HepG2 (cell line): ENCODE measurements around the gene SLIT3. TPM values are rescaled to one million over a fixed set of nuclear protein-coding genes. Genes with fewer than 3 reads are reported as not detected.

ENCODE experiments used
- ATAC-seq: fragments of 200-7000 bp; cut with Tn5 transposase; 3 replicates; pipeline ENCODE4 v1.9.1; 2020; ENCODE audit warnings: mild to moderate bottlenecking, moderate library complexity
- BruUV-seq: library from RNA; stranded (reverse); fragments of 400-500 nt; replicated peaks from 2 replicates; lab custom pipeline; 2021; lab: Mats Ljungman, UMichigan
- CTCF ChIA-PET: fragments of 300-600 bp; formaldehyde crosslinking; extraction: SDS; loops from one replicate; lab custom pipeline; 2021; ENCODE audit warnings: low total read pairs, inconsistent platforms, low intra/inter-chr PET ratio; lab: Yijun Ruan, JAX
- POLR2A ChIA-PET: fragments of 350-600 bp; sonication (Branson Sonifier 250); formaldehyde crosslinking; loops from one replicate; lab custom pipeline; 2020; ENCODE audit warnings: antibody characterized with exemption, inconsistent platforms; lab: Yijun Ruan, JAX
- DNase-seq: peaks from one replicate; pipeline ENCODE4 v3.0.0-alpha.2; 2015; ENCODE audit warnings: low spot score
- FAIRE-seq: peaks from 3 replicates; lab custom pipeline; 2011; peaks lifted over from hg19 to GRCh38; lab: Jason Lieb, UNC
- H2AFZ ChIP-seq: one replicate; pipeline ENCODE4 v1.6.1; 2011; ENCODE audit warnings: low read length, inconsistent platforms
- H3K27ac ChIP-seq: fragments of 300-600 bp; 3 replicates; pipeline ENCODE4 v1.8.0; 2011; ENCODE audit warnings: mixed run types, mild to moderate bottlenecking, mixed read lengths, low read length, inconsistent platforms; ENCODE audit not compliant: insufficient read depth; ENCODE audit errors: extremely low read length
- H3K27me3 ChIP-seq, 2 experiments: fragments of 200-600 bp in 1 of 2; 2 replicates in 1 of 2; 3 replicates in 1 of 2; pipeline versions ENCODE4 v1.6.0 to v1.8.0; 2011; ENCODE audit warnings: low read length in 2 of 2, mild to moderate bottlenecking in 2 of 2, moderate library complexity in 2 of 2, inconsistent platforms in 1 of 2; ENCODE audit not compliant: insufficient read depth in 2 of 2, control insufficient read depth in 1 of 2
- H3K36me3 ChIP-seq, 2 experiments: fragments of 200-600 bp in 1 of 2; replicated peaks in 1 of 2; 2 replicates in 1 of 2; 3 replicates in 1 of 2; pipeline versions ENCODE4 v1.5.1 to v1.8.0; 2011; ENCODE audit warnings: low read length in 2 of 2, inconsistent platforms in 1 of 2; ENCODE audit not compliant: insufficient read depth in 2 of 2, control insufficient read depth in 1 of 2
- H3K4me1 ChIP-seq: 2 replicates; pipeline ENCODE4 v1.5.1; 2012; ENCODE audit warnings: low read length, inconsistent platforms; ENCODE audit not compliant: insufficient read depth
- H3K4me2 ChIP-seq: 2 replicates; pipeline ENCODE4 v1.6.0; 2011; ENCODE audit warnings: low read depth, low read length, inconsistent platforms
- H3K4me3 ChIP-seq, 3 experiments: fragments of 200-600 bp in 1 of 3; sonication (generic), shearing (Covaris generic) in 1 of 3; replicated peaks in 1 of 3; 2 replicates each; pipeline ENCODE4 v1.5.1; 2011 to 2016; ENCODE audit warnings: low read length in 3 of 3, inconsistent platforms in 2 of 3, low read depth in 2 of 3, mild to moderate bottlenecking in 2 of 3, control low read depth in 1 of 3, mixed read lengths in 1 of 3; ENCODE audit not compliant: insufficient read depth in 1 of 3
- H3K79me2 ChIP-seq: one replicate; pipeline ENCODE4 v1.6.1; 2011; ENCODE audit warnings: low read length, inconsistent platforms; ENCODE audit not compliant: insufficient read depth
- H3K9ac ChIP-seq: 2 replicates; pipeline ENCODE4 v1.6.0; 2011; ENCODE audit warnings: mild to moderate bottlenecking, low read depth, low read length, inconsistent platforms; ENCODE audit not compliant: insufficient read depth
- H3K9me3 ChIP-seq: 2 replicates; pipeline ENCODE4 v1.5.1; 2012; ENCODE audit warnings: mild to moderate bottlenecking, low read length
- H4K20me1 ChIP-seq: 2 replicates; pipeline ENCODE4 v1.6.0; 2011; ENCODE audit warnings: inconsistent platforms, mild to moderate bottlenecking, low read length, moderate library complexity; ENCODE audit not compliant: insufficient read depth
- ATM ChIP-seq: fragments of 450-650 bp; IDR thresholded peaks from 2 replicates; pipeline ENCODE4 v1.7.1; 2017; ENCODE audit warnings: mild to moderate bottlenecking, borderline replicate concordance
- CTCF ChIP-seq: sonication (generic); formaldehyde crosslinking; IDR thresholded peaks from 2 replicates; pipeline ENCODE4 v1.5.0; 2020; ENCODE audit warnings: mild to moderate bottlenecking, missing genetic modification reagents, moderate library complexity
- KMT2A ChIP-seq: sonication (generic); formaldehyde crosslinking; IDR thresholded peaks from 2 replicates; pipeline ENCODE4 v1.4.0; 2020; ENCODE audit warnings: missing genetic modification reagents
- NAIF1 ChIP-seq: sonication (generic); formaldehyde crosslinking; IDR thresholded peaks from 2 replicates; pipeline ENCODE4 v1.5.0; 2020; ENCODE audit warnings: mild to moderate bottlenecking, missing genetic modification reagents, borderline replicate concordance
- NR2F6 ChIP-seq, 2 experiments: IDR thresholded peaks; 2 replicates each; pipeline ENCODE4 v1.6.1; 2016; ENCODE audit warnings: antibody characterized with exemption in 1 of 2, mild to moderate bottlenecking in 1 of 2
- RAD21 ChIP-seq: fragments of 450-650 bp; formaldehyde crosslinking; IDR thresholded peaks from 2 replicates; pipeline ENCODE4 v1.5.0; 2020; ENCODE audit warnings: mild to moderate bottlenecking
- RNF2 ChIP-seq: fragments of 450-650 bp; conservative IDR thresholded peaks from 2 replicates; pipeline ENCODE4 v1.6.1; 2016; ENCODE audit warnings: low read depth
- SMC3 ChIP-seq: IDR thresholded peaks from 2 replicates; pipeline ENCODE4 v1.6.1; 2011; ENCODE audit warnings: low read length, improper control_type of control experiment
- SP5 ChIP-seq: IDR thresholded peaks from 2 replicates; pipeline ENCODE4 v1.6.1; 2016; ENCODE audit warnings: low read depth, borderline replicate concordance
- STAG1 ChIP-seq: sonication (generic); formaldehyde crosslinking; IDR thresholded peaks from 2 replicates; pipeline ENCODE4 v1.4.0; 2020; ENCODE audit warnings: missing genetic modification reagents
- TEAD3 ChIP-seq: optimal IDR thresholded peaks from 2 replicates; pipeline ENCODE3; 2016; ENCODE audit warnings: borderline replicate concordance
- XRCC5 ChIP-seq: fragments of 200-400 bp; formaldehyde crosslinking; optimal IDR thresholded peaks from 2 replicates; pipeline ENCODE3; 2017; ENCODE audit warnings: mild to moderate bottlenecking, low read length
- ZFP36 ChIP-seq: fragments of 150-350 bp; IDR thresholded peaks from 2 replicates; pipeline ENCODE4 v1.6.1; 2018; ENCODE audit warnings: borderline replicate concordance, low read length, low read depth; ENCODE audit not compliant: partially characterized antibody
- ZNF12 ChIP-seq: sonication (generic); formaldehyde crosslinking; IDR thresholded peaks from 2 replicates; pipeline ENCODE4 v1.5.0; 2020; ENCODE audit warnings: missing genetic modification reagents
- ZNF607 ChIP-seq: sonication (generic); formaldehyde crosslinking; IDR thresholded peaks from 2 replicates; pipeline ENCODE4 v1.5.1; 2020; ENCODE audit warnings: missing genetic modification reagents, mild to moderate bottlenecking, borderline replicate concordance
- ZNF781 ChIP-seq: sonication (generic); formaldehyde crosslinking; IDR thresholded peaks from 2 replicates; pipeline ENCODE4 v1.5.1; 2020; ENCODE audit warnings: borderline replicate concordance, mild to moderate bottlenecking, missing genetic modification reagents; ENCODE audit errors: not compliant biosample characterization
- WGBS: methylation state at CpG from one replicate; pipeline ENCODE4 v1.1.6; 2017; ENCODE audit warnings: low lambda C conversion rate; 5-methylcytosine and 5-hydroxymethylcytosine counted together
- in situ Hi-C: cut with HindIII; loops from 2 replicates; pipeline ENCODE4 v1.10.0; 2017; ENCODE audit warnings: low pct_unique_long_range_greater_than_20kb; ENCODE audit not compliant: extremely low pct_ligation_motif_present
- intact Hi-C: fragments of 100-400 bp; cut with micrococcal nuclease; formaldehyde crosslinking; loops from one replicate; pipeline ENCODE4 v1.10.0; 2022; ENCODE audit not compliant: unreplicated experiment
- polyA plus RNA-seq, 8 experiments: library from polyadenylated mRNA; depleted of rRNA in 3 of 8; stranded (reverse) in 7 of 8; unstranded in 1 of 8; fragments of >200 nt; fragmentation: Illumina TruSeq in 4 of 8; extraction: Trizol in 4 of 8; gene quantifications; 2 replicates each; pipeline versions ENCODE4 v1.2.1 to v1.2.3, GENCODE V29; 2011 to 2016; ENCODE audit warnings: low read depth in 4 of 8, missing spikeins in 1 of 8, mixed read lengths in 1 of 8; ENCODE audit not compliant: insufficient read depth in 1 of 8
- total RNA-seq, 5 experiments: library from RNA; depleted of rRNA; stranded (reverse); fragments of >200 nt; fragmentation: Illumina TruSeq; extraction: Trizol; gene quantifications; 2 replicates each; pipeline ENCODE4 v1.2.3, GENCODE V29; 2016; ENCODE audit warnings: low read depth in 1 of 5

Gene SLIT3
- total and polyA plus RNA-seq, 2 of the 13 experiments (the other 11 are each of a cell fraction or from before 2014, with no cell fraction given), result not detected

- Histone ChIP-seq H3K4me3 (no peak overlapping the region), H4K20me1 (no peaks in the 10 kb centered on the region), H3K4me2 (no peak overlapping the region), H3K27ac (no peak overlapping the region), H3K36me3 (no peaks in the 10 kb centered on the region), H2AFZ (no peak overlapping the region), H3K9ac (no peak overlapping the region), H3K4me1 (peaks cover 8% of the 10 kb centered on the region; the same call in 1 of the 2 replicates), H3K27me3 (peaks cover 2 to 46% of the 10 kb centered on the region in 2 experiments; a peak in 3 of 5 replicates), H3K79me2 (no peaks in the 10 kb centered on the region), H3K9me3 (no peaks in the 10 kb centered on the region)
- no TSS peak for BruUV-seq
- CTCF ChIA-PET, result interaction anchor here (2.8 kb wide), 1 partner anchor 314 kb away, joined by 15 read pairs; no protein-coding TSS in a partner anchor
- TF ChIP-seq KMT2A (CRISPR knock-in tag), result no peak
- in situ Hi-C loops, result loop anchor here (5.0 to 25.0 kb wide), 2 partner anchors 314 to 599 kb away; partner anchors contain the start of genes SLIT3 and SPDL1
- 0% methylated on average over 2 of the region's 2 CpGs for WGBS
- ATAC-seq, result no peak
- POLR2A ChIA-PET, result no interaction called here
- intact Hi-C loops, result loop anchor here (5.0 kb wide), 1 partner anchor 994 kb away; the partner anchor contains the start of gene INSYN2B
- FAIRE-seq, result no peak
- DNase-seq, result no peak
These were observed 312.2 kb downstream of the SLIT3 start for GRCh38 chr5:168988699-168989098.

GRCh38 chr5:168987543-168988300 is 313.2 kb downstream of the SLIT3 start:
- H3K4me2 ChIP-seq, result no peak overlapping the region
- intact Hi-C loops, result loop anchor here (1.0 to 5.0 kb wide), 3 partner anchors 162 to 995 kb away; partner anchors contain the start of gene INSYN2B
- 5% methylated on average over 11 of the region's 11 CpGs for WGBS
- BruUV-seq, result no TSS peak
- H2AFZ ChIP-seq, result no peak overlapping the region
- no peaks in the 10 kb centered on the region for H3K79me2 ChIP-seq
- CTCF ChIA-PET, result interaction anchor here (0.7 to 2.8 kb wide), 3 partner anchors 311 to 594 kb away, joined by 3 to 15 read pairs (median 10); no protein-coding TSS in a partner anchor
- no peak overlapping the region for H3K9ac ChIP-seq
- DNase-seq (peak; percentile 43), ATAC-seq (peak; percentile 81), FAIRE-seq (peak; percentile 74)
- no peak overlapping the region for H3K4me3 ChIP-seq
- POLR2A ChIA-PET, result no interaction called here
- H3K27ac ChIP-seq, result no peak overlapping the region
- in situ Hi-C loops, result loop anchor here (5.0 to 25.0 kb wide), 2 partner anchors 315 to 600 kb away; partner anchors contain the start of genes SLIT3 and SPDL1
- peaks cover 2 to 41% of the 10 kb centered on the region in 2 experiments; a peak in 3 of 5 replicates for H3K27me3 ChIP-seq
- H3K9me3 ChIP-seq, result no peaks in the 10 kb centered on the region
- no peaks in the 10 kb centered on the region for H3K36me3 ChIP-seq
- H3K4me1 ChIP-seq, result peaks cover 8% of the 10 kb centered on the region; the same call in 1 of the 2 replicates
- H4K20me1 ChIP-seq, result no peaks in the 10 kb centered on the region
- TF ChIP-seq ZNF12 (no peak), ZNF781 (CRISPR knock-in tag) (no peak), NAIF1 (CRISPR knock-in tag) (no peak), SMC3 (peak; percentile 79), ZFP36 (peak; percentile 30), ZNF607 (no peak), CTCF (CRISPR knock-in tag) (peak; percentile 84), TEAD3 (peak; percentile 29), STAG1 (CRISPR knock-in tag) (peak; percentile 85), NR2F6 (IDR thresholded peaks at IDR 0.05) (no peak), NR2F6 (CRISPR knock-in tag; IDR thresholded peaks at IDR 0.05) (no peak), RAD21 (CRISPR knock-in tag) (peak; percentile 47; the same call in 1 of the 2 replicates), SP5 (no peak), XRCC5 (peak; percentile 26), RNF2 (peak; percentile 61; the same call in 1 of the 2 replicates), ATM (no peak)
